Measurements from ENCODE around the gene ZRANB3. TPM values are rescaled to one million over a fixed set of nuclear protein-coding genes. Genes with fewer than 3 reads are reported as not detected.

Gene ZRANB3
- total RNA-seq, 1 experiment from 2014 or later: 12.6 TPM

DNA sequence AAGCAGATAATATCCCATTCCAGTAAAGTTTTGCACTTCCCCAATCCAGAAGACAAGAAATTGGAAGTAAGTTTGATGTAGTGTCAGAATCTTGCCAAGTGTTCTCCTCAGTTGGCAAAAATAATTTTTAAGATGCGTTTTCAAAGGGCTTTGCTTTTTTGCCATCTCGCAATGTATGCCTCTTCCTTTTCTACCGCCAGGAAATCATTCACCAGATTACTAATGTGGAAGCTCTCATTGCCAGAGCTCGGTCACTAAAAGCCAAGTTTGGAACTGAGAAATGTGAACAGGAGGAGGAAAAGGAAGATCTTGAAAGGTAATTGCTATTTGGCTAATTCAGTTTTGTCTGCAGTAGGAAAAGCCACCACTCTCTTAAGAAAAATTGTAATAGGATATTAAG lies 368.2 kb downstream of the ZRANB3 start:
- no peak overlapping the region for H2AFZ ChIP-seq (ENCODE audit: low read length)
- no peaks in the 10 kb centered on the region for H3K9me2 ChIP-seq (replicated peaks; ENCODE audit: insufficient read depth, low read length)
- no peaks in the 10 kb centered on the region for H3K4me1 ChIP-seq (ENCODE audit: low read length)
- H3K9ac ChIP-seq (ENCODE audit: low read length): no peak overlapping the region
- no peak for DNase-seq
- peaks cover 48% of the 10 kb centered on the region; the same call in 1 of the 2 replicates for H3K36me3 ChIP-seq (ENCODE audit: insufficient read depth, low read length)
- H3K9me3 ChIP-seq (ENCODE audit: low read length): no peaks in the 10 kb centered on the region
- H3K27ac ChIP-seq (ENCODE audit: low read length): no peak overlapping the region
- no peak overlapping the region for H3K4me3 ChIP-seq (ENCODE audit: low read length)
- no peak overlapping the region for H3K4me2 ChIP-seq (ENCODE audit: low read depth, low read length, poor library complexity, severe bottlenecking)
- H3K79me2 ChIP-seq (ENCODE audit: low read length): peaks cover 13% of the 10 kb centered on the region; the same call in 1 of the 2 replicates
- H4K20me1 ChIP-seq (ENCODE audit: insufficient read depth, low read depth, low read length): no peaks in the 10 kb centered on the region
- H3K27me3 ChIP-seq (ENCODE audit: low read length): no peaks in the 10 kb centered on the region

DNA sequence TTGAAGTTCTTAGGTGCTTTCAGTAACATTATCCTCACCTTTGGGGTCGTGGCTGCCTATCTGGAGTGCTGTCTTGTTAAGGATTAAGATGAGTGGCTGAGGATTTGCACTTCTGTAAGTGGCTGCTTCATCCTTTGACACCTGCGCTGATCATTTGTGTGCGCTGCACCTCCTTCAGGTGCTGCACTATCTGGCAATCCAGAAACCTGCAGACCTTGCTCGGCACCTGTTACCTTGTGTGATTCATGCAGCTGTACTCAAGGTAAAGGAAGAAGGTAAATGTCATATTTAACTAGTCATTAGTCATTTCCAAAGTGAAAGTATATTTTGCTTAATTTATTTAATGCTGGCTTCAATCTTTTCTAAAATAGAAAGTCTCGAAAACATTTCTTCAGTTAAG lies 368.6 kb downstream of the ZRANB3 start:
- H3K9me2 ChIP-seq (replicated peaks; ENCODE audit: insufficient read depth, low read length): no peaks in the 10 kb centered on the region
- no peak overlapping the region for H3K4me3 ChIP-seq (ENCODE audit: low read length)
- peaks cover 45% of the 10 kb centered on the region; the same call in 1 of the 2 replicates for H3K36me3 ChIP-seq (ENCODE audit: insufficient read depth, low read length)
- no peak overlapping the region for H3K9ac ChIP-seq (ENCODE audit: low read length)
- H3K79me2 ChIP-seq (ENCODE audit: low read length): peaks cover 13% of the 10 kb centered on the region; the same call in 1 of the 2 replicates
- DNase-seq: no peak
- H3K27me3 ChIP-seq (ENCODE audit: low read length): no peaks in the 10 kb centered on the region
- no peak overlapping the region for H3K4me2 ChIP-seq (ENCODE audit: low read depth, low read length, poor library complexity, severe bottlenecking)
- no peak overlapping the region for H3K27ac ChIP-seq (ENCODE audit: low read length)
- no peak overlapping the region for H2AFZ ChIP-seq (ENCODE audit: low read length)
- H4K20me1 ChIP-seq (ENCODE audit: insufficient read depth, low read depth, low read length): no peaks in the 10 kb centered on the region
- no peaks in the 10 kb centered on the region for H3K4me1 ChIP-seq (ENCODE audit: low read length)
- H3K9me3 ChIP-seq (ENCODE audit: low read length): no peaks in the 10 kb centered on the region

DNA sequence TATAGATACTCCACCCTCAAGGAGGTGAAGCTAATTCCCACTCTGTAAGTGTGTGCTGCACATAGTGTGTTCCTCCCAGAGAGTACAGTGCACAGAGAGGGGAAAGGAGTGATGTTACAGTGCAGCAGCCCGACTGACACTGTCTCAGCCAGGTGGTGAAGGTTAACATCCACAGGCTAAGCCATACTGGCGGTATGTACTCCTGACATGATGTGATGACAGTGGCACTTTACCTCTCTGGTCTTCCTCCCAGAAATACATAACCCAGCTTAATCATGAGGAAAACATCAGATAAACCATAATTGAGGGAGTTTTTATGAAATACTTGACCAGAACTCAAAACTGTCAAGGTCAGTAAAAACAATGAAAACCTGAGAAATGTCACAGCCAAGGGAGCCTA lies 371.8 kb downstream of the ZRANB3 start:
- Histone ChIP-seq H3K4me2 (ENCODE audit: low read depth, low read length, poor library complexity, severe bottlenecking) (no peak overlapping the region), H3K9me2 (replicated peaks; ENCODE audit: insufficient read depth, low read length) (no peaks in the 10 kb centered on the region), H2AFZ (ENCODE audit: low read length) (no peak overlapping the region), H3K27ac (ENCODE audit: low read length) (no peak overlapping the region), H3K79me2 (ENCODE audit: low read length) (peaks cover 20% of the 10 kb centered on the region; the same call in 1 of the 2 replicates), H3K27me3 (ENCODE audit: low read length) (no peaks in the 10 kb centered on the region), H3K4me1 (ENCODE audit: low read length) (no peaks in the 10 kb centered on the region), H3K9ac (ENCODE audit: low read length) (no peak overlapping the region), H4K20me1 (ENCODE audit: insufficient read depth, low read depth, low read length) (no peaks in the 10 kb centered on the region), H3K4me3 (ENCODE audit: low read length) (no peak overlapping the region), H3K9me3 (ENCODE audit: low read length) (no peaks in the 10 kb centered on the region), H3K36me3 (ENCODE audit: insufficient read depth, low read length) (peaks cover 48% of the 10 kb centered on the region)
- DNase-seq: no peak

DNA sequence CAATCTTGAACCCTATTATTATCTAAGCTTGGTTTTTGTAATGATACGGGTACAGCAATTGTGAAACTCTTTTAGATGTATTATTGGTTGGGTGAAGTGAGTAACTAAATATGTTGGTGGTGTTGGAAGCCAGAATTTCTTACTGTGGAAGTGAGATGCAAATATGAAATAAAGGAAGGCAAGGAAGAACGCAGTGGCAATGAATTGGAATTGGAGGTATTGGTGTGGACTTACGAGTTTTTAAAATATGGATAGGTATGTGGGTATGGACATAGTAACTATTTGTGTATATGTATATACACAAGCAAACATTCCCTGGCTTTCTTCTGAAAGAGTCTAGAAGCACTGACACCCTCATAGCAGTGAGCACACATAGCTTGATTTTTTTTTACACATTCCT lies 373.2 kb downstream of the ZRANB3 start:
- Histone ChIP-seq H3K27ac (ENCODE audit: low read length) (no peak overlapping the region), H3K36me3 (ENCODE audit: insufficient read depth, low read length) (peaks cover 51% of the 10 kb centered on the region), H2AFZ (ENCODE audit: low read length) (no peak overlapping the region), H3K9ac (ENCODE audit: low read length) (no peak overlapping the region), H3K27me3 (ENCODE audit: low read length) (no peaks in the 10 kb centered on the region), H3K4me3 (ENCODE audit: low read length) (no peak overlapping the region), H3K9me2 (replicated peaks; ENCODE audit: insufficient read depth, low read length) (no peaks in the 10 kb centered on the region), H4K20me1 (ENCODE audit: insufficient read depth, low read depth, low read length) (no peaks in the 10 kb centered on the region), H3K9me3 (ENCODE audit: low read length) (no peaks in the 10 kb centered on the region), H3K79me2 (ENCODE audit: low read length) (peaks cover 20% of the 10 kb centered on the region; the same call in 1 of the 2 replicates), H3K4me2 (ENCODE audit: low read depth, low read length, poor library complexity, severe bottlenecking) (no peak overlapping the region), H3K4me1 (ENCODE audit: low read length) (no peaks in the 10 kb centered on the region)
- no peak for DNase-seq

DNA sequence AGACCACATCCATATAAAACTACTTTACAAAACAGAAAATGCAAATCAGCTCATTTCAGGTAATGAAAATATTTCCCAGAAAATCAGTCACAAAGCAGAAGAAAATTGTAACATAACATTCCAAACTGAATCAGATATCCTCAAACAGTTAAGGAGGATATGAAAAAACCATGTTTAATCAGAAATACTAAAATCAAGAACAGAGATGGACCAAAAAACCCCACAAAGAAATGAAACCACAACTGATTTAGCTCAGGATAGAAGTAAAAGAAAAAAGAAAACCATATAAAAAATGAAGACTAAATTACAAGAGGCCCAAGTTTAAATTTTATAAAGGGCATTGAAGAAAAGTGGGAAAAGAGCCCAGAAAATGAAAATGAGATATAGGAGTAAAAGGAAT lies 376.1 kb downstream of the ZRANB3 start:
- Histone ChIP-seq H3K9ac (ENCODE audit: low read length) (no peak overlapping the region), H3K27me3 (ENCODE audit: low read length) (no peaks in the 10 kb centered on the region), H2AFZ (ENCODE audit: low read length) (no peak overlapping the region), H3K9me2 (replicated peaks; ENCODE audit: insufficient read depth, low read length) (no peaks in the 10 kb centered on the region), H3K4me1 (ENCODE audit: low read length) (no peaks in the 10 kb centered on the region), H4K20me1 (ENCODE audit: insufficient read depth, low read depth, low read length) (no peaks in the 10 kb centered on the region), H3K9me3 (ENCODE audit: low read length) (no peaks in the 10 kb centered on the region), H3K36me3 (ENCODE audit: insufficient read depth, low read length) (peaks cover 69% of the 10 kb centered on the region), H3K27ac (ENCODE audit: low read length) (no peak overlapping the region), H3K4me3 (ENCODE audit: low read length) (no peak overlapping the region), H3K79me2 (ENCODE audit: low read length) (peaks cover 19% of the 10 kb centered on the region), H3K4me2 (ENCODE audit: low read depth, low read length, poor library complexity, severe bottlenecking) (no peak overlapping the region)
- no peak for DNase-seq

DNA sequence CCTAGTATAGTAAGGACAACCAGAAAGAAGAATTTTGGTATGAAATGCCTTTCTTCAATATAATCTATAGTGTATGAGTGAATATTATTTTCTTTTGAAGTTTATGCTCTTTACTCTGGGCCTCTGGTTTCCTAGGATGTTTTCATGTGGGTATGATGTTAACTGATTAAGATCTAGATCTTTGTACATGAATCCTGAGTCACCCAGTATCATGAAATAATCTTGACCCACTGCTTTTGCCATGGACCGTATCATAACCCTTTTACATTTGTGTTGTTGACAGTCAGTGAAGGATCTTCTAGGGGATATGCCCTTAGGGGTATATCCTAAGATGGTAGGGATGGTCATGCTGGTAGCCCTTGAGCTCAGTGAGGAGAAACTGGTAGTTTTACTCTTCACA lies 378.7 kb downstream of the ZRANB3 start:
- H4K20me1 ChIP-seq (ENCODE audit: insufficient read depth, low read depth, low read length): no peaks in the 10 kb centered on the region
- H3K9me3 ChIP-seq (ENCODE audit: low read length): no peaks in the 10 kb centered on the region
- H3K79me2 ChIP-seq (ENCODE audit: low read length): peaks cover 22% of the 10 kb centered on the region
- DNase-seq: no peak
- H2AFZ ChIP-seq (ENCODE audit: low read length): no peak overlapping the region
- no peaks in the 10 kb centered on the region for H3K9me2 ChIP-seq (replicated peaks; ENCODE audit: insufficient read depth, low read length)
- H3K27me3 ChIP-seq (ENCODE audit: low read length): no peaks in the 10 kb centered on the region
- no peaks in the 10 kb centered on the region for H3K4me1 ChIP-seq (ENCODE audit: low read length)
- no peak overlapping the region for H3K9ac ChIP-seq (ENCODE audit: low read length)
- no peak overlapping the region for H3K4me3 ChIP-seq (ENCODE audit: low read length)
- no peak overlapping the region for H3K27ac ChIP-seq (ENCODE audit: low read length)
- peaks cover 60% of the 10 kb centered on the region for H3K36me3 ChIP-seq (ENCODE audit: insufficient read depth, low read length)
- H3K4me2 ChIP-seq (ENCODE audit: low read depth, low read length, poor library complexity, severe bottlenecking): no peak overlapping the region

DNA sequence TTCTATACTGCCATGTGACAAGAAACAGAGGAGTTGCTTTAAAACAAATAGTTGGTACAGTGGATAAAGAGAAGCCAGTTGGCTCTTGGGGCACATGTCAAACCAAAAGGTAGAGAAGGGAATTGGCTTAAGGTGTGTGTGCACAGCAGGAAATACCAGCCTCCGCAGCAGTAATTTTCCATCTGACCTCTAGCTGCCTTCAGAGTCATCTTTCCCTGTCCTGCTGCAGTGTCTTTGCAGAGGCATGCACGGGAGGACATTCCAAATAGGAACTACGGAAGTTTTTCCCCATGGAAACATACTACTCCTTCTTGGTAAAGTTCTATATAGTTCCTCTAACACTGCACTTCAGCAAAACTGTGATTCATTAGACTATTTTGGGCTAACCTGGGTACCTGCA lies 379.4 kb downstream of the ZRANB3 start:
- no peak overlapping the region for H3K27ac ChIP-seq (ENCODE audit: low read length)
- no peak overlapping the region for H3K4me2 ChIP-seq (ENCODE audit: low read depth, low read length, poor library complexity, severe bottlenecking)
- H3K36me3 ChIP-seq (ENCODE audit: insufficient read depth, low read length): peaks cover 56% of the 10 kb centered on the region
- no peaks in the 10 kb centered on the region for H3K4me1 ChIP-seq (ENCODE audit: low read length)
- no peak overlapping the region for H3K9ac ChIP-seq (ENCODE audit: low read length)
- H3K4me3 ChIP-seq (ENCODE audit: low read length): no peak overlapping the region
- no peak for DNase-seq
- no peaks in the 10 kb centered on the region for H3K9me3 ChIP-seq (ENCODE audit: low read length)
- no peaks in the 10 kb centered on the region for H3K27me3 ChIP-seq (ENCODE audit: low read length)
- H2AFZ ChIP-seq (ENCODE audit: low read length): no peak overlapping the region
- H3K79me2 ChIP-seq (ENCODE audit: low read length): peaks cover 24% of the 10 kb centered on the region
- no peaks in the 10 kb centered on the region for H3K9me2 ChIP-seq (replicated peaks; ENCODE audit: insufficient read depth, low read length)
- no peaks in the 10 kb centered on the region for H4K20me1 ChIP-seq (ENCODE audit: insufficient read depth, low read depth, low read length)

DNA sequence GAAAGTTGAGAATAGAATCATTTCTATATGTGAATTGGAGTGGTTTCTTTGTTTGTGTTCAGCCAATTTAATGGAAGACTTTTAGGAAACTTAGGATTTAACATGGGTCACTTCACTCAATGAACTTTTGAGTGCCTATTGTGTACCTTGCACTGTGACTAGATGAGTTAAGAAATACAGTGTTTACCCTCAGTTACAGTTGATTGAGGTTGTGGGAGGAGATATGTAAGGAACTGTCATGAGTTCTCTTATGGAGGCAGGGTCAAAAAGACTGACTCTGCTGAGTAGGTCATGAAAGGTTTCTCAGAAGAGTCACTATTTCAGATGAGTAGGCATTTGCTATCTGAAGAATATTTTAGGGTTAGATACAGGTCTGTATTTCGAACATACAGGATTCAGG lies 380.3 kb downstream of the ZRANB3 start:
- Histone ChIP-seq H3K4me3 (ENCODE audit: low read length) (no peak overlapping the region), H3K27me3 (ENCODE audit: low read length) (no peaks in the 10 kb centered on the region), H3K9me2 (replicated peaks; ENCODE audit: insufficient read depth, low read length) (no peaks in the 10 kb centered on the region), H3K36me3 (ENCODE audit: insufficient read depth, low read length) (peaks cover 52% of the 10 kb centered on the region), H3K27ac (ENCODE audit: low read length) (no peak overlapping the region), H3K9me3 (ENCODE audit: low read length) (no peaks in the 10 kb centered on the region), H3K4me2 (ENCODE audit: low read depth, low read length, poor library complexity, severe bottlenecking) (no peak overlapping the region), H2AFZ (ENCODE audit: low read length) (no peak overlapping the region), H3K9ac (ENCODE audit: low read length) (no peak overlapping the region), H4K20me1 (ENCODE audit: insufficient read depth, low read depth, low read length) (no peaks in the 10 kb centered on the region), H3K4me1 (ENCODE audit: low read length) (no peaks in the 10 kb centered on the region), H3K79me2 (ENCODE audit: low read length) (peaks cover 33% of the 10 kb centered on the region)
- DNase-seq: no peak

DNA sequence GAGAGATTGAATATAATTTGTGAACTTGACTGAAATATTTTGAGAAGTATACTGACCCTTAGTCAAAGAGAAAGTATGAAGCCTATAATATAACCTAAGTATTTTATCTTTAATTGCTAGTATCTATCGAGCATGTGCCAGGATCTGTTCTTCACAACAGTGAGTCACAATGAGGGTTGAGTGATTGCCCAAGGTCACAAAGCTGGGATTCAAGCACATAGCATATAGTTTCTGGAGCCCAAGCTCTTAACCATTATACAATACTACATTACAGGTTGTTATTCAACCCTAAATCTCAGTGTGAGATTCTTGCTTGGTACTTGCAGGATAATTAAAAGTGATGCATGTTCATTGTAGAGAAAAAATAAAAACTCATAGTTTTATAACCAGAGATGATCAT lies 381.8 kb downstream of the ZRANB3 start:
- Histone ChIP-seq H3K4me1 (ENCODE audit: low read length) (no peaks in the 10 kb centered on the region), H3K27ac (ENCODE audit: low read length) (no peak overlapping the region), H3K4me2 (ENCODE audit: low read depth, low read length, poor library complexity, severe bottlenecking) (no peak overlapping the region), H3K79me2 (ENCODE audit: low read length) (peaks cover 43% of the 10 kb centered on the region), H2AFZ (ENCODE audit: low read length) (no peak overlapping the region), H3K27me3 (ENCODE audit: low read length) (no peaks in the 10 kb centered on the region), H3K9me2 (replicated peaks; ENCODE audit: insufficient read depth, low read length) (no peaks in the 10 kb centered on the region), H3K9ac (ENCODE audit: low read length) (no peak overlapping the region), H3K36me3 (ENCODE audit: insufficient read depth, low read length) (peaks cover 38% of the 10 kb centered on the region), H3K4me3 (ENCODE audit: low read length) (no peak overlapping the region), H3K9me3 (ENCODE audit: low read length) (no peaks in the 10 kb centered on the region), H4K20me1 (ENCODE audit: insufficient read depth, low read depth, low read length) (no peaks in the 10 kb centered on the region)
- no peak for DNase-seq
